HG03196 (cell line): ENCODE measurements around the gene NPW.

Experiments
- ATAC-seq: cut with Tn5 transposase; IDR thresholded peaks from one replicate; pipeline ENCODE4 v1.9.1; 2021; ENCODE audit not compliant: unreplicated experiment

The NPW gene

DNA sequence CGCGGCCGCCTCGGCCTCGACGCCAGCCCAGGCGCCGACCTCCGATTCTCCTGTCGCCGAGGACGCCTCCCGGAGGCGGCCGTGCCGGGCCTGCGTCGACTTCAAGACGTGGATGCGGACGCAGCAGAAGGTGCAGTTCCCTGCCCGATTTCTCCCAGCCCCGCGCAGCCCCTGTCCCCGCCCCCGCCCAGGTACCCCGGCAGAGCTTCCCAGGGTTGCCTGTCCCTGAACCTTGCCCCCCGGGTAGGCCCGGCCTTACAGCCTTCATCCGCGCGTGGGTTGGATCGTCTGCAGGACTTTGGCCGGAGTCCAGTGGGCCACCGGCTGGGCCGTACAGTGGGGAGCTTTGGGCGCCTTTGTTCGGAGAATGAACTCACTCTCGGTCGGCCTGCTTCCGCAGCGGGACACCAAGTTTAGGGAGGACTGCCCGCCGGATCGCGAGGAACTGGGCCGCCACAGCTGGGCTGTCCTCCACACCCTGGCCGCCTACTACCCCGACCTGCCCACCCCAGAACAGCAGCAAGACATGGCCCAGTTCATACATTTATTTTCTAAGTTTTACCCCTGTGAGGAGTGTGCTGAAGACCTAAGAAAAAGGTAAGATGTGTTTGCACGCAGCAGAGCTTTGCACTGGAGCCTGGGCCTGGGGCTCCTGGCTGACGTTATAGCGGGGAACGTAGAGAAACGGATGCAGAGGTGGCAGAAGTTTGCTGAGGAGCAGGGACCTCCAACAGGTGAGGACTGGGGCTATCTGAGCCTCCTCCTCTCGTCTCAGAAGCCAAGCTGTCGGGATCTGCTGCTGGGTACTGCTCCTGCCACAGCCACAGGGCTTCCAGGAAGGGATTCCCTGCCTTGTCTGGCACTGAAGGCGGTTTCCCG is 35.0 kb upstream of the NPW start:
- no peak for ATAC-seq

DNA sequence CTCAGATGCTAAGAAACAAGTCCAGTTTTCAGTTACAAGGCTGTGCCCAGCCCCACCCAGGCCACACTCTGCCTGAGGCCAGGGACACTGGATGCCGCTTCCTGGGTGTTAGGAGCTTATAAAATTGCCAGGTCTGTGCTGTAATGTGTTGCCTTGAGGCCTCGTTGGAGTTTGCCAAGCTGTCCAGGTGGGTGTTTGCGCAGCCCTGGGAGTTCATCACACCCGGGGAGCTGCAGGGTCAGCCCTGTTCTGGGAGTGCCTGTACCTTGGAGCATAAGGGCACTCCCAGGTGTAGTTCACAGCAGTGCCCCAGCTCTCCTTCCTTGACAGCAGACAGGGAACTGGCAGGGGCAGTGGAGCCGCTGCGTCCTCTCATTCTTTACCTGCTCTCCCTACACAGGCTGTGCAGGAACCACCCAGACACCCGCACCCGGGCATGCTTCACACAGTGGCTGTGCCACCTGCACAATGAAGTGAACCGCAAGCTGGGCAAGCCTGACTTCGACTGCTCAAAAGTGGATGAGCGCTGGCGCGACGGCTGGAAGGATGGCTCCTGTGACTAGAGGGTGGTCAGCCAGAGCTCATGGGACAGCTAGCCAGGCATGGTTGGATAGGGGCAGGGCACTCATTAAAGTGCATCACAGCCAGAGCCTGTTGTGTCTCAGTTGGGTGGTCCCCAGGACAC is 34.0 kb upstream of the NPW start:
- ATAC-seq: no peak

DNA sequence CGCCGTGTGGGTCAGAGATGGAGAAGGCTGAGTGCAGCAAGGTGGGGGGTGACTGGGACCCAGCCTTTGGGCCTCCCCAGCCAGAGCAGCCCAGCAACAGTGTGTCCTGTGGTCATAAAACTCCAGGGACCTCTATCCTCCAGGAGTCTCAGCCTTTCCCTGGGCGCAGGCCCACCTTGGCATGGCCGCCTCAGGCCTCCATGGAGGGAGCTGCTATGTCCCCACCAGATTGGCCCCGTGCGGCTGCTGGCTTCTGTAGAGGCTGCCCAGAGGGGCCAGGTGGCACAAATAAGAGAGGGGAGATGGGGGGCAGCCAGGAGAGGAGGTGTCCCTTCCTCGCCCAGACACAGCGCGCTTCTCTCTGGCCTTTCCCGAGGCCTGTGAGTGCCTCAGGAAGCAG is 32.4 kb upstream of the NPW start:
- no peak for ATAC-seq

- no peak for ATAC-seq
These were observed 30.1 kb upstream of the NPW start, which contains the start of gene SYNGR3 for GRCh38 chr16:1989209-1990100. SYNGR3 (plus strand) TSS chr16:1989970; CDS start chr16:1990103, 133 bp downstream.

GRCh38 chr16:1990101-1990350 is 29.6 kb upstream of the NPW start:
- ATAC-seq: no peak

DNA sequence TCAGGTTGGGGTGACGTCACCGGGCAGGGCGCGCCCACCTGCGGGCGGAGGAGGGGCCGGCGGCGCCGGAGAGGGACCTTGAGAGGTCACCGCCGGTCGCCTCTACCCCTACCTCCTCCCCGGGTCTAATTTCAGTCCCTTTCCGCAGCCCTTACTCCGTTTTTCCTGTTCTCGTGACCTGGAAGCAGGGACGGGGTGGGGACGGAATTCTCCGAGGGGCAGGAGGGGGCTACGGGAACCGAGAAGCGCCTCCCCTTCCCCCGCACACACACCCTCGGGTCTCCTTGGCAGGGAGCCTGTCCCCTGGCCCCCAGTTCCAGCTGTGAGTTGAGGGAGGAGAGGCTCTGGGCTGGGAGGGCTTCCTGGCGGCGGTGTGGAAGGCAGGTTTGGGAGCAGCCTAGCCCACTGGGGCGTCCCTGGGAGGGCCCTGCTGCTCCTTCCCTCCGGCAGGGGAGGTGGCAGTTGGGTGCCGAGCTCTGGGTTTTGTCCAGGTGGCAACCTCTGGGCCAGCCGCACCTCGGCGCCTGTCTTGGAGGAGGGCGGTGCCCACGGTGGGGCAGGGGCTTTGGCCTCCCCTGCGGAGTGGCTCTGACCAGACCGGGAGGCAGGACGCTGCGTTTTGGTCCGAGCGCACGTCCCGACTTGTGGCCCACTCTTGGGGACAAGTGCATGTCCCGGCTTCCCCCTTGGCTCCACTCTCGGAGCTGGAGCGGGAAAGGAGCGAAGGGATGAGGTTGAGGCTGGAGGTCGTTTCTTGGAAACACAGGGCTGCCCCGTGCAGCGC is 29.0 kb upstream of the NPW start:
- no peak for ATAC-seq

- ATAC-seq: peak; percentile 34
These were observed 28.4 kb upstream of the NPW start for GRCh38 chr16:1991135-1991551.

- ATAC-seq: no peak
These were observed 28.0 kb upstream of the NPW start for GRCh38 chr16:1991588-1991947.

DNA sequence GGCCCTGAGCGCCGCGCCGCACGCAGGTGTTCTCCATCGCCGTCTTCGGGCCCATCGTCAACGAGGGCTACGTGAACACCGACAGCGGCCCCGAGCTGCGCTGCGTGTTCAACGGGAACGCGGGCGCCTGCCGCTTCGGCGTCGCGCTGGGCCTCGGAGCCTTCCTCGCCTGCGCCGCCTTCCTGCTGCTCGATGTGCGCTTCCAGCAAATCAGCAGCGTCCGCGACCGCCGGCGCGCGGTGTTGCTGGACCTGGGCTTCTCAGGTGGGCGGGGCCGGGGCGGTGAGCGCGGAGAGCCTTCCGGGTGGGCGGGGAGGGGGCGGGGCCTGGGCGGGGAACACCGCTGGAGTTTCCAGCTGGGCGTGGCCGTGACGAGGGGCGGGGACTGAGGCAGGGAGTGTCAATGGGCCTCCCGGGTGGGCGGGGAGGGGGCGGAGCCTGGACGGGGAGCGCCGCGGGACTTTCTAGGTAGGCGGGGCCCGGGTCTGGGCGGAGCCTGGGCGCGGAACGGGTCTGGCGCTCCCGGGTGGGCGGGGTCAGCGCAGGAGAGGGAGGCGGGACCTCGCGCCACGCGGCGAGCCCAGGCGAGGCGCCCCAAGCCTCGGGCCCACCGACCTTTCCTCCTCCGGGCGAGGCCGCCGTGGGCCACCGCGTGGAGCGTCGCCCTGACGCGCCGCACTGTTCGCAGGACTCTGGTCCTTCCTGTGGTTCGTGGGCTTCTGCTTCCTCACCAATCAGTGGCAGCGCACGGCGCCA is 27.5 kb upstream of the NPW start:
- ATAC-seq: peak; percentile 42

DNA sequence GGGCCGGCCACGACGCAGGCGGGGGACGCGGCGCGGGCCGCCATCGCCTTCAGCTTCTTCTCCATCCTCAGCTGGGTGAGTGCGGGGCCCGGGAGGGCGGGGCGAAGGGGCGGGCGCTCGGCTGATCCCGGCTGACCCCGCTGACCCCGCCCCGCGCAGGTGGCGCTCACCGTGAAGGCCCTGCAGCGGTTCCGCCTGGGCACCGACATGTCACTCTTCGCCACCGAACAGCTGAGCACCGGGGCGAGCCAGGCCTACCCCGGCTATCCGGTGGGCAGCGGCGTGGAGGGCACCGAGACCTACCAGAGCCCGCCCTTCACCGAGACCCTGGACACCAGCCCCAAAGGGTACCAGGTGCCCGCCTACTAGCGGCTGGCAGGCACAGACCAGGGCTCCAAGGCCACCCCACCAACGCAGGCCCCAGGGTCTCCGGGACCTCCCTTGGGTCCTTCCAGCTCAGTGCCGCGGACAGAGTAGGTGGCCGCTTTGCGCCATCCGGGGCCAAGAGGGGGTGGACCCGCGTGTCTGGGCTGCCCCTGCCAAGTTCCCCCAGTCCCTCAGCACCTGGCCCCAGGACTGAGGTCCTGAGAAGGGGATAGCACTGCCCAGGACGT is 26.8 kb upstream of the NPW start:
- no peak for ATAC-seq

GRCh38 chr16:1993731-1994131 is 25.9 kb upstream of the NPW start:
- ATAC-seq: no peak

DNA sequence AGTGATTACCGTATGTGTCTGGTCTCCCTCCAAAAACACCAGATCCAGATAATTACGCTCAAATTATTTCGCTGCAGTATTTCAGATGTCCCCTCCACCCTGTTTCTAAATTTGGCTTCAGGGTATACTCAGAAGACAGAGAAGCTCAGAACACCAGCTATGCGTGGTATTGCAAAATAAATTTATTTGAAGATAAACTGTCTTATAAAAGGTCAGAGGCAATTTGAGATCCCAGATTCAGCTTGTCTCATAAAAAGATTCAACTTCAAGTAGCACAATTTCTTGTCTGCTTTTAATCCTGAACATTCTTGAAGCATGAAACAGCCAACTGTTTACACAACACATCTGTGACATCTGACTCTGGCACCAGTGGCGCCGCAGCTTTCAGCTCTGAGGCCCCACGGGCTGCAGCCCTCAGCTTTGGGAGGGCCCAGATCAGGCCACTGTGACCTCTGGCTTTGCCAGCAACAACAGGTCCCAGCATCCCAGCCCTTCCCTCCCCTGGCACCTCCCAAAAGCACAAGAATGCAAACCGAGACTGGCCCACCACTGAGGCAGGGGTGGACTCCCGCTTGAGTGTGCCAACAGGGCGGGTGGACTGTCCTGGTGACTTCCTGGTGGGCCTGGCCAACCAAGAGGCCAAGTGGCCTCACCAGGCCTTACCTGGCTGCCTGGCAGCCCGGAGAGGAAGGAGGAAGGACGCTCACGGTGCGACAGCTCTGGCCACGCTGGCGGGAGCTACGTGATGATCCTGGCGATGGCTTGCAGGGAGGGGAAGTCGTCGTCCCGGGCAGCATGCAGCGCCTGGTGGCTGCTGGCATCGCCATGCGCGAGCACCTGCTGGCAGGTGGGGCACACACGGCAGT is 21.9 kb upstream of the NPW start:
- ATAC-seq: no peak

DNA sequence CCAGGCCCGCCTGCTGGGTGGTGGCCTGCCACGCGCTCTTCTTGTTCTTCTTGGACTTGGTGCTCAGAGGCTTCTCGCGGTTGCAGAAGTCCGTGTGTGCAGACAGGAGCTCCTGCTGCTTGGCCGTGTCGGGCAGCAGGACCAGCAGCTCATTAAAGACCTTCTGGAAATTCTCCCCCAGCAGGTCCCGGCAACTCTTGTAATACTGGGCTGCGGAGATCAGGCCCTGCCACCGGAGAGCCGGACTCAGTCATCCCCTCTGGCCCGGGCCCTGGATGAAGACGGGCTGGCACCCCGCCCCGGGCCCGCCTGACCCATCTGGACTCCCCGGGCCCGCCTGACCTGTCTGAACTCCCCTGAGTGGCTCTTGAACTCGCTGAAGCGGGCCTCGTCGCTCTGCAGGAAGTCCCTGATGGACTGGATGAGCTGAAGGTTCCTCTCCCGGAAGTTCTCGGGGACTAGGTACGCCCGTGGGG is 21.2 kb upstream of the NPW start:
- ATAC-seq: no peak

DNA sequence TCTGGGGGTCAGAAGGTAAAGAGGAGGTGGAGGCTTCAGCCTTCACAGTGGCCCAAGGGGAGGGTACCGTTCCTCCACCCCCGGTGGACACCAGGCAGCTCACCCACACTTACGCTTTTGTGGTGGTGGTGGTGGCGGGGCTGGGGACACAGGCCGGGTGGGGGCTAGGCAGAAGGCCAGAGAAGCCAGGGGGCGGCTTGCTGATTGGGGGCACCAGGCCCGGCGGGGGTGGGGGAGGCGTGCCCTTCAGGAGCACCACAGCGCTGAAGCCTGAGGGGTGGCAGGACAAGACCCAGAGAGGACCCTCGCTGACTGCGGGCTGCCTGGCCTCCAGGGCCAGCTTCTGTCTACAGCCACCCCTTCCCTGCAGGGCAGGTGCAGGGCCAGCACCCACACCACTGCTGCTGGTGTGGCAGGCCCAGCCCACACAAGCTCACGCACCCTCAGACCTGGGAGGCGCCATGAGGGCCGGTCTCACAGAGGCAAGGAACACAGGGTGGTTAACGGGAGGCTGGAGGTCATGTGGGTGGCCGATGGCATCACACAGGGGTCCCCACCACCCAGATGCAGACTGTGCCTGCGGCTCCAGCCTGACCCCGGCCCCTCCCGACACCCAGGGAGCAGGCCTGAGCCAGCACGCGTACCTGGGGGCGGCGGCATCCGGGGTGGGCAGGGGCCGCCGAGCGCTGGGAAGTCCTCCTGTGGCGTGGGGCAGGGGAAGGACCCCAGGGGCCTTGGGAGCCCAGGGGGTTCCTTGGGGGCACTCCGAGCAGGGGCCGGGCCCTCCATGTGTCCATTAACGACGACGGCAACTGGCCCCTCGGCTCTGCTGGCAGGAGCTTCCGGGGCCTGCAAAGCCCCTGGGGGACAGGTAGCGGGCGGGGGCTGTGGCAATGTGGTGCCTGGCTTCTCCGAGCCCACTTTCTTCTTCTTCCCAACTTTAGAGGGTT is 20.5 kb upstream of the NPW start:
- ATAC-seq: no peak

- no peak for ATAC-seq
These were observed 19.6 kb upstream of the NPW start for GRCh38 chr16:1999866-2000514.

DNA sequence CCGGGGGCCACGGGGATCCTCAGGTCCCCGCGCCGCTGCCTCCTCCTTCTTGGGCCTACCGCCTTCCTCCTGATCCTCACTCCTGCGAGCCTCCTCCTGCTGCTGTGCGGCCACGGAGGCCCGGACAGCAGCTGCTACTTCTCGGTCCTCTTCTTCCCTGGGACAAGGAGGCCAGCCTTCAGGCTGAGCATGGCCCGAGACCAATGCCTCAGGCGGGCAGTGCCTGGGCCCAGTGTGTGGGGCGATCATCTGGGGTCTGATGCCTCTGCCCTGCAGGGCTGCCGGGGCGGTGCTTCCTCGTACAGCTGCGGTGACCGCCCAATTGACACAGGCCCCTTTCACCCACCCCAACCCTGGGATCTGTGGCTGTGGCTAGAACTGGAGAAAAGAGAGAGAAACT is 18.6 kb upstream of the NPW start:
- ATAC-seq: no peak
